ENCODE data around the gene GPBP1L1.

The GPBP1L1 gene

GRCh38 chr1:45673956-45674355 lies 12.4 kb downstream of the GPBP1L1 start:
- Histone ChIP-seq H4K20me1 (ENCODE audit: control insufficient read depth, insufficient read depth, low read depth, low read length) (peaks cover 26% of the 10 kb centered on the region; the same call in 1 of the 2 replicates), H3K4me2 (ENCODE audit: low read length) (no peak overlapping the region), H3K36me3 (ENCODE audit: control insufficient read depth, low read length) (peaks cover 61% of the 10 kb centered on the region), H3K4me3 (ENCODE audit: low read length) (no peak overlapping the region), H3K79me2 (ENCODE audit: control insufficient read depth, low read length) (peaks cover 99% of the 10 kb centered on the region), H3K4me1 (ENCODE audit: control insufficient read depth, low read length) (peaks cover 12% of the 10 kb centered on the region), H3K27me3 (ENCODE audit: control insufficient read depth, low read length) (no peaks in the 10 kb centered on the region), H3K9me2 (replicated peaks; ENCODE audit: control insufficient read depth, low read length) (no peaks in the 10 kb centered on the region), H3K27ac (ENCODE audit: low read depth, low read length) (no peak overlapping the region), H3K9me3 (ENCODE audit: control insufficient read depth, insufficient read depth, low read length) (no peaks in the 10 kb centered on the region), H3F3A (ENCODE audit: control insufficient read depth, insufficient read depth) (peaks cover 3% of the 10 kb centered on the region; the same call in 1 of the 2 replicates)
- TF ChIP-seq CTCF (IDR thresholded peaks at IDR 0.05; ENCODE audit: low read depth, low read length, poor library complexity, severe bottlenecking) = no peak
- no peak for TF ChIP-seq EZH2phosphoT487 (IDR thresholded peaks at IDR 0.05; ENCODE audit: borderline replicate concordance, low read length)

GRCh38 chr1:45669859-45670655 lies 16.3 kb downstream of the GPBP1L1 start:
- H3K36me3 ChIP-seq (ENCODE audit: control insufficient read depth, low read length) = peaks cover 46% of the 10 kb centered on the region
- H3K79me2 ChIP-seq (ENCODE audit: control insufficient read depth, low read length) = peaks cover 100% of the 10 kb centered on the region
- 0 out of 2 replicates have a peak, but pooled peaks cover 7% of the 10 kb centered on the region for H3K4me1 ChIP-seq (ENCODE audit: control insufficient read depth, low read length)
- no peaks in the 10 kb centered on the region for H3K27me3 ChIP-seq (ENCODE audit: control insufficient read depth, low read length)
- no peaks in the 10 kb centered on the region for H3K9me3 ChIP-seq (ENCODE audit: control insufficient read depth, insufficient read depth, low read length)
- TF ChIP-seq CTCF (IDR thresholded peaks at IDR 0.05; ENCODE audit: low read depth, low read length, poor library complexity, severe bottlenecking) (no peak), EZH2phosphoT487 (IDR thresholded peaks at IDR 0.05; ENCODE audit: borderline replicate concordance, low read length) (no peak)
- no peak overlapping the region for H3K27ac ChIP-seq (ENCODE audit: low read depth, low read length)
- no peak overlapping the region for H3K4me2 ChIP-seq (ENCODE audit: low read length)
- no peaks in the 10 kb centered on the region for H3K9me2 ChIP-seq (replicated peaks; ENCODE audit: control insufficient read depth, low read length)
- H3K4me3 ChIP-seq (ENCODE audit: low read length) = no peak overlapping the region
- H3F3A ChIP-seq (ENCODE audit: control insufficient read depth, insufficient read depth) = peaks cover 3% of the 10 kb centered on the region
- peaks cover 33% of the 10 kb centered on the region; the same call in 1 of the 2 replicates for H4K20me1 ChIP-seq (ENCODE audit: control insufficient read depth, insufficient read depth, low read depth, low read length)

- Histone ChIP-seq H3F3A (ENCODE audit: control insufficient read depth, insufficient read depth) (peaks cover 3% of the 10 kb centered on the region), H3K9me2 (replicated peaks; ENCODE audit: control insufficient read depth, low read length) (no peaks in the 10 kb centered on the region), H3K4me1 (ENCODE audit: control insufficient read depth, low read length) (0 out of 2 replicates have a peak, but pooled peaks cover 7% of the 10 kb centered on the region), H3K79me2 (ENCODE audit: control insufficient read depth, low read length) (peaks cover 100% of the 10 kb centered on the region), H3K9me3 (ENCODE audit: control insufficient read depth, insufficient read depth, low read length) (no peaks in the 10 kb centered on the region), H3K4me2 (ENCODE audit: low read length) (no peak overlapping the region), H3K27me3 (ENCODE audit: control insufficient read depth, low read length) (no peaks in the 10 kb centered on the region), H3K4me3 (ENCODE audit: low read length) (no peak overlapping the region), H4K20me1 (ENCODE audit: control insufficient read depth, insufficient read depth, low read depth, low read length) (peaks cover 33% of the 10 kb centered on the region; the same call in 1 of the 2 replicates), H3K27ac (ENCODE audit: low read depth, low read length) (no peak overlapping the region), H3K36me3 (ENCODE audit: control insufficient read depth, low read length) (peaks cover 42% of the 10 kb centered on the region)
- no peak for TF ChIP-seq CTCF (IDR thresholded peaks at IDR 0.05; ENCODE audit: low read depth, low read length, poor library complexity, severe bottlenecking)
- no peak for TF ChIP-seq EZH2phosphoT487 (IDR thresholded peaks at IDR 0.05; ENCODE audit: borderline replicate concordance, low read length)
Observed at GRCh38 chr1:45669379-45669778, 17.0 kb downstream of the GPBP1L1 start.

Measured in DOHH2 (cell line).